EH (cell line): ENCODE data around the gene STX18.
"Not testable (repeated sequence)": the region's sequence is repeated elsewhere in the genome, so short reads cannot be mapped to it uniquely, and the experiment has no call there.

ENCODE experiments used
- DNase-seq: peaks from one replicate; pipeline ENCODE4 v3.0.0-alpha.2; 2015; ENCODE audit warnings: low read depth

Gene STX18

GRCh38 chr4:4507923-4508322, 33.9 kb downstream of the STX18 start:
- no peak for DNase-seq

GRCh38 chr4:4507403-4507802, 34.4 kb downstream of the STX18 start:
- DNase-seq: no peak

GRCh38 chr4:4506961-4507360, 34.9 kb downstream of the STX18 start:
- peak; percentile 5 for DNase-seq

- not testable (repeated sequence) for DNase-seq
Observed at GRCh38 chr4:4505211-4505610, 36.6 kb downstream of the STX18 start.

- no peak for DNase-seq
Observed at GRCh38 chr4:4504783-4505182, 37.1 kb downstream of the STX18 start.

- DNase-seq: peak; percentile 6
Observed at GRCh38 chr4:4502694-4503311, 39.0 kb downstream of the STX18 start.

GRCh38 chr4:4501679-4502078, 40.2 kb downstream of the STX18 start:
- no peak for DNase-seq

GRCh38 chr4:4499438-4500123, 42.3 kb downstream of the STX18 start:
- no peak for DNase-seq

- DNase-seq: peak; percentile 62
Observed at GRCh38 chr4:4496592-4497372, 45.1 kb downstream of the STX18 start.

GRCh38 chr4:4494882-4495281, 47.0 kb downstream of the STX18 start:
- no peak for DNase-seq

- peak; percentile 87 for DNase-seq
Observed at GRCh38 chr4:4492161-4492847, 49.5 kb downstream of the STX18 start.

- DNase-seq: no peak
Observed at GRCh38 chr4:4491396-4491893, 50.4 kb downstream of the STX18 start.

GRCh38 chr4:4490816-4491215, 51.0 kb downstream of the STX18 start:
- DNase-seq: no peak

GRCh38 chr4:4490041-4490440, 51.8 kb downstream of the STX18 start:
- no peak for DNase-seq

- peak; percentile 80 for DNase-seq
Observed at GRCh38 chr4:4488405-4489404, 53.1 kb downstream of the STX18 start.

GRCh38 chr4:4486969-4487368, 54.9 kb downstream of the STX18 start:
- no peak for DNase-seq

- no peak for DNase-seq
Observed at GRCh38 chr4:4485806-4486205, 56.0 kb downstream of the STX18 start.

GRCh38 chr4:4481399-4481994, 60.4 kb downstream of the STX18 start:
- DNase-seq: no peak

GRCh38 chr4:4480685-4481398, 61.0 kb downstream of the STX18 start:
- DNase-seq: peak; percentile 39

GRCh38 chr4:4480205-4480604, 61.6 kb downstream of the STX18 start:
- no peak for DNase-seq
